T-helper 2 cell treated with Interferon-gamma antibody and Interleukin-4, amounts not matched to agents 100 ng/mL and 5 ng/mL, for 36 hours (primary cell): ENCODE measurements around the gene SBDS. TPM values are rescaled to one million over a fixed set of nuclear protein-coding genes. Genes with fewer than 3 reads are reported as not detected.
"Not testable (repeated sequence)": the region's sequence is repeated elsewhere in the genome, so short reads cannot be mapped to it uniquely, and the experiment has no call there.

Source experiments
- intact Hi-C: fragments of 100-400 bp; cut with micrococcal nuclease; formaldehyde crosslinking; loops from one replicate; pipeline ENCODE4 v1.15.1; 2023
- total RNA-seq: library from RNA; stranded (reverse); gene quantifications from 2 replicates; pipeline ENCODE4 v1.2.3, GENCODE V29; 2022

Gene SBDS
- total RNA-seq, result 37.6 and 38.9 TPM in 2 replicates

DNA sequence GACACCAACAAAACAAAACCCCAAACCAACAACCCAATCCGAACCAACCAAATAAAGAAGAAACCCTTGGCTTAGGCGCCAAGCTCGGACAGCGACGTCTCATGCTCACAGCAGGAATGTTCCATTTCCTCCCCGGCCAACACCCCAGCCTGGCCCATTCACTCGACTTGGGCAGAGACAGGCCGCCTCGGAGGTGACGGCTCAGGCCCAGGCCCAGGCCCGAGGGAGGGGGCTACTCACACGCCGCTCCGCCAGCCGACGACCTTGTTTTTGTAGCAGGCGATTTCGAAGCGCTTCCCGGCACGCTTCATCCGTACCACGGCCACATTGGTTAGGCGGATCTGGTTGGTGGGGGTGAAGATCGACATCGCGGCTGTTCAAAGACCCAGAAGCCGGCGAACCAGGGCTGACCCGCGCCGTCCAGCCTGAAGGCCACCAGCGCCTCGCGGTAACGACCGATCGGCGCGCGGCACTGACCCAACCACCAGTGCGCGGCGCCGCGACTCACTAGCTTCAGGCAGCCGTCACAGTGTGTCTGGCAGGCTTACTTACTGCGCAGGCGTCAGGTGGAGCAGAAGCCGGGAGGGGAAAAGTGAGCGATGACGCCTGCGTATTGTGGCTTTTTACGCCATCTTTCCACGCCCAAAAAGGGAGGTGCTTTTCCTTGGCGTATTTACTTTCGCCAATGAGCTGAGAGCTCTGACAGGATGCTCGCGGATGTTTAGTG lies at the start of gene SBDS:
TSS of gene SBDS (minus strand) at position 537 of the 727 bp plus-strand sequence. CDS start at position 368, 169 bp downstream.
- intact Hi-C loops, result loop anchor here (2.0 to 10.0 kb wide), 6 partner anchors 158 to 1623 kb away; partner anchors contain the start of gene ZNF92

DNA sequence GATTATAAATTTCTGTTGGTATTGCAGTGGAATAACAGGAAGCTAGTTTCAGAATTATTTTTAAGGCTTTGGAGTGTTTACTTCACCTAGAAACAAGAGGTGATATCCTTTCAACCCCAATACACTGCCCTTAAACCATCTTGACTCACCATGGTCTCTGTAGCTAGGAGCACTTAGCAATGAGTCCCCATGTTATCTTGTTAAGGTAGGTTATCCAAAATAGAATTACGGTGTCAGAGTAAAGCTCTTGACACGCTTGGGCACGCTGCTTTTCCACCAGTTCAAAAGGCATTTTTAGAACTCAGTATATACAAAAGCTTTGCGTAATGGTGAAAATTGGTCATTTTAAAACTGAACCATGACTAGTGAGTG lies 48.2 kb upstream of the SBDS start:
- intact Hi-C loops, result not testable (repeated sequence)

DNA sequence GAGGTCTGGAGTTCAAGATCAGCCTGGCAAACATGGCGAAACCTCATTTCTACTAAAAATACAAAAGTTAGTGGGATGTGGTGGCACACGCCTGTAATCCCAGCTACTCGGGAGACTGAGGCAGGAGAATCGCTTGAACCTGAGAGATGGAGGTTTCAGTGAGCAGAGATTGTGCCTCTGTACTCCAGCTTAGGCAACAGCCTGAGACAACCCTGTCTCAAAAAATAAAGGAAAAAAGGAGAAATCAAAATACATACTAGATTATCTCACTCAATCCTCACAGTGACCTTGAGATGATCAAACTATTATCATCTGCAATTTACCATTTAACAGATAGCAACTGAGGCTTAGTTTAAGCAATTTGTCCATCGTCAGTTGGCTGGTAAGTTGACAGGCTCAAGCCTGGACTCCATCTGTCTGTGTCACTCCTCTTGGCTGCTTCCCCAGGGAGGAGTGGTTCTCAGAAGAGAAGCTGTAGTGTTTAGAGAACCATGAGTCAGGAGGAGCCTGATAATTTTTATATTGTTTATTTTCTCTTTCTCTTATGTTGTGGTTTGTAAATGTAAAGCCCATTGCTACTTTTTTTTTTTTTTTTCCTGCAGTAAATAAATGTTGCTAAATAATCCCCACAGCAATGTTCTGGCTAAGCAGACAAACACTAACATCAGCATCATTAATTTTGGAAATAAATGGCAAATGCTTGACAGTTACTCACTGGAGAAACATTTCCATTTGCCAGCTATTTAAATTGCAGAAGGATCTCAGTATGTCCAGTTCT lies 47.6 kb upstream of the SBDS start:
- intact Hi-C loops, result not testable (repeated sequence)

DNA sequence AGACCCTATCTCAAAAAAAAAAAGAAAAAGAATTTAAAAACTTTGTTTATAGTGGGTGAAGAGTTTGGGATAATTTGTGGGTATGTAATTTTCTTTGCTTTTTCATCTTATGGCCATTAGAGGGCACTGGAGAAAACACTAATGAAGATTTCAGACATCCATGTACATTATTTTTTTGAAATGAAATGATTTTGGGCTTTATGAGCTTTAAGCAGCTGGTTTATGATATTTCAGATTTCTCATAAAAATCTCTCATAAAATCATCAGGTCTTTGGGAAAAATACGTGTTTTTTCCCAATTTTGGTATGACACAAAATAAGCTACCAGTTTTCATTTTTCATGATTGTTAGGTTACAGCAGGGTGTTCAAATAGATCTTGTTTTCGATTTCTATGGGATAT lies 45.4 kb upstream of the SBDS start:
- intact Hi-C loops, result not testable (repeated sequence)

DNA sequence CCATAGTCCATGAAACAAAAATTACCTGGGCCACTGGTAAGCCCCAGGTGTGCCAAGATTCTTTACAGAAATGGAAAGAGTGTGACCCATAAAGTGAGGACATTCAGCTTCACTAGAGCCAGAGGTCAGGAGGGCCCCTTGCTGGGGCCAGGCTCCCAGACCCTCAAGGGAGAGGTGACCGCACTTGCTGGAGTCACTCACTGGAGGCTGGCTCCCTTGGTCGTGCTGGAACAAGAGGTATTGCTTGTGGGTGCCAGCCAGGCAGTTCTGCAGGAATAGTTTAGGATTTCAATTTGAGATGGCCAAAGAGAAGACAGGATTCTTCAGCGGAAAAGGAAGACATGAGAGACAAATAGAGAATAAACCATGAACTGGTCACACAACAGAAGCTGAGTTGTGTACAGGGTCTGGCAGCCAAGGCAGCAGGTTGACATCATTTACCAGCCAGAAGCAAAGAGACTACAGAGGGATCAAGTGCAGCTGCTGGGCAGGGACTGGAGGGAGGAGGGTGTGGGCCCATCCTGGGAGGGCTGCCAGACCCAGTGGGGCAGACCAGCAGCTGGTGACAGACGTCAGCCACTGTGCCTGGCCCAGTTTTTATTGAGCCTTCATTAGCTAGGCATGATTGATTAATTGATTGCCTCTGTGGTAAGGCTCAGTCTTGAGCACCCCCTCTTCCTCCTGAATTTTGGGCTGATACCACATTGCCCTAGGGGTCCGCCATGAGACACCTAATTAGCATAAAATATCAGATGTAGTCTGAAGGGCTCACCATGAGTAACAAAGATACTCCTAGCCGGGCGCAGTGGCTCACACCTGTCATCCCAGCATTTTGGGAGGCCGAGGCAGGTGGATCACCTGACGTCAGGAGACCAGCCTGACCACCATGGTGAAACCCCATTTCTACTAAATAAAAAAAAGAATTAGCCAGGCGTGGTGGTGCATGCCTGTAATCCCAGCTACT lies 41.3 kb upstream of the SBDS start:
- intact Hi-C loops, result not testable (repeated sequence)

DNA sequence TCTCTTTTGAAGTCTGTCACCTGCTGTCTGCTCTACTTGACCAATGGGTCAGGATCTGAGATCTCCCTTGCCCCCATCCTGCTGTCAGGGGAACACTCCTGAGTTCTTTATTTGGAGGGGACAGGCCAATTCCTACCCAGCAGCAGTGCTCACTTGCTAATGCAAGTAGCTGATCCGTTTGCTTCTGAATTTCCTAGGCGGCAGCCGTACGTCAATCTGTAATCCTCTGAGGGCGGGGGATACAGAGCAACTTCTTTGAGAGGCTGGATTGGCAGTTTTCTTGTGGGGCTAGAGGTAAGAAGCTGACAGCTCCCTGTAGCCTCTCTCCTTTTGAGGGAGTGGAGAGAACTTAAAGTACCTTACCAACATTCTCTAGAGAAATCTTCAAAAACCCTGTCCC lies 37.9 kb upstream of the SBDS start:
- intact Hi-C loops, result no loop called here

DNA sequence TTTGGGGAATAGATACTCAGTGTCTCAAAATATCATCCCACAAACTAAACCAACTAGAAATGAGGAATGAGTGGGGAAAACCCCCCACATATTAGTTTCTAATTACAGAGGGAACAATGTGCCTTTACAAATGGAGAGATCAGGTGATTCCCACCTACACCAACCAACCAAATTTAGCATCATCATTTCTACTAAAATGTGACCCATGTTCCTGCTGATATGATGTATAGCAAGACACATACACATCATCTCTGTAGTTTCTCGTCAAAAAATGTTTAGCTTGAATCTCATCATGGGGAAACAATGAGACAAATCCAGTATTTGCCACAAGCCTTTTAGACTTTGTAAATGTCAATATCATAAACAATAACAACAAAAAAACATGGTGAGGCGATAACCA lies 36.3 kb upstream of the SBDS start:
- intact Hi-C loops, result not testable (repeated sequence)

DNA sequence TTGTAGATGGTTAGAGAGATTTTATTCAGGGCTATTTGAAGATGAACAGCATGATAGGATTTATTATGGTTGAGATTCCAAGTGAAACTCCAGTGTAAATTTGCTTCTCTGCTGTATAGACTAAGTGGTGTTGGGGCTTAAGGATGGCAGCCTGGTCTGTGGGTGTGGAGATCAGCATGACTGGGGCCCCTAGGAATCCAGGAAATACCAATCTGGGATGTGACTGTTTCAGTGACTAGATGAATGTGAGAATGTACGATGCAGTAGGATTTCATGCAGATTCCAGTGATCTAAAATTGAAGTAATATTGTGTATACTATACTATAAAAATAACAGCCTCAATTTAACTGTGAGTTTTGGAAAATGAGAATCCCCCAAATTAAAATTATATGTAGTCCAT lies 30.1 kb upstream of the SBDS start:
- intact Hi-C loops, result not testable (repeated sequence)

DNA sequence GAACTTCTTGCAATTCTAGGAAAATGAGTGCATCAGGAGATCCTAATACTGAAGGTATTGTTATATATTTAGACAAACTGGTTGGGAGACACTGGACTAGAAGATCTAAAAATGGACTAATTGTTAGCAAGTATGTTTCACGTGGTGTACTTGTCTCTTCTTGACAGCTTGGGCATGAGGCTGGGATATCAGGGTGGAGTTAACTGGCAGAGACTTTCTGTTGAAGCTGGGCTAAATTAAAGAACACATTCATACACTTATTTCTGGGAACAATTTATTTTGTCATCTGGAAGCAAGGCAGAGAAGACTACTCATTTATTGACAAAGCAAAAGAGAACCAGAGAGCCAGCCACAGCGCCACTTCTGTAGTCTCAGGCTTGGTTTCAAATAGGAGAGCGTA lies 27.1 kb upstream of the SBDS start:
- intact Hi-C loops, result no loop called here

DNA sequence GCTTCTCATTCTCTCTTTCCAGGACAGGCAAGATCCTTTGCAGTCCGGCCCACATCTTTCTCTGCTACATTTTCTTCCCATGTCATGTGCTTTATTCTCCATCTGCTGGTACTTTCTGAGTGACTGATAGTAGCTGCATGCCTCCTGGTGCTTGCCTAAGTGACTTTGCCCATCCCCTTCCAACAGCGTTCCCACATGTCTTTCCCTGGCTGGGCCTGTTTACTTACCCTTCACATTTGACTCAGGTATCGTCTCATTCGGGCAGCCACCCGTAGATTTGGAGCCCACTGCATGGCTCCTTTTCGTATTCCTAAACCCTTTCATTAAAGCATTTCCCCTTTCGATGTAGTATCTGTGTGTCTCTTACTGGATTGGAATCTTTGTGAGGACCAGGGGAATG lies 25.9 kb upstream of the SBDS start:
- intact Hi-C loops, result no loop called here

DNA sequence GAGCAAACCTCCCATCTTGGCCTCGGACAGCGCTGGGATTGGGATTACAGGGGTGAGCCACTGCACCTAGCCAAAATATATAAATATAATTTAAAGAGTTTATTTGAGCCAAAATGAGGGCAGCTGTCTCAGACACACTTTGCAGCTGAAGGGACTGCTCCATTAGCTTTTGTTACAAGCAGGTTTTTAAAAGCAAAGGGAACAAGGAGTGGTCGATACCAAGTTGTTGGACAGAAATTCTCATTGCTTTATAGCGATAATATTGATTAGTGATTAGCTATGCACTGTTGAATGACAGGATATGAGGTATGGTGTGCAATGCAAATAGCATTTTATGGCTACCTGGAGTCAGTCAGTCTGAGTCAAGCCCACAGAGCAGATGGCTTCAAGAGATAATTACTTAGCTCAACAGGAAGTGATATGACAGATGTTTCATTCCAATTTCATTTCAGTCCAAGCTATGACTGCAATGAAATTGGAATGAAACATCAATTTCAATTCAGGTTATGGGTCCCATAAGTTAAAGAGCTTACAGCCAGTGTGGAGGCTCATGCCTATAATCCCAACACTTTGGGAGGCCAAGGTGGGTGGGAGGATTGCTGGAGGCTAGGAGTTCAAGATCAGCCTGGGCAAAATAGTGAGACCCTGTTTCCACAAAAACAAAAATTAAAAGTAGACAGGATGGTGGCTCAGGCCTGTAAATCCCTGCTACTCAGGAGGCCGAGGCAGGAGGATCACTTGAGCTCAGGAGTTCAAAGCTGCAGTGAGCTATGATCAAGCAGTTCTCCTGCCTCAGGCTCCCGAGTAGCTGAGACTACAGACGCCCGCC lies 24.4 kb upstream of the SBDS start:
- intact Hi-C loops, result no loop called here

DNA sequence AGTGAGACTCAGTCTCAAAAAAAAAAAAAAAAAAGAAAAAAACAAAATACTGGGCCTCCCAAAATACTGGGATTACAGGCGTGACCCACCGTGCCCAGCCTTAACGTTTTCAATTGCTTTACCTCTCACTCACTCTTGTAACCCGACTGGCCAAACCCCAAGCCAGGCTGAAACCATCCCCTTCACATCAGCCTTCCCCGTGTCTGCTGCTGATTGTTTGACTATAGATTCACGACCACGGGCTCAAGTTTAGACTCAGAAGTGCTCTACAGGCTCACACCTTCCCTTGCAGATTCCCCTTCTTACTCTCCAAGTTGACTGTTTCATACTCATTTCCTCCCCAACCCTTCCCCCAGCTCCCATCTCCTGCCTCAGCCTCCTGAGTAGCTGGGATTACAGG lies 23.6 kb upstream of the SBDS start:
- intact Hi-C loops, result no loop called here

DNA sequence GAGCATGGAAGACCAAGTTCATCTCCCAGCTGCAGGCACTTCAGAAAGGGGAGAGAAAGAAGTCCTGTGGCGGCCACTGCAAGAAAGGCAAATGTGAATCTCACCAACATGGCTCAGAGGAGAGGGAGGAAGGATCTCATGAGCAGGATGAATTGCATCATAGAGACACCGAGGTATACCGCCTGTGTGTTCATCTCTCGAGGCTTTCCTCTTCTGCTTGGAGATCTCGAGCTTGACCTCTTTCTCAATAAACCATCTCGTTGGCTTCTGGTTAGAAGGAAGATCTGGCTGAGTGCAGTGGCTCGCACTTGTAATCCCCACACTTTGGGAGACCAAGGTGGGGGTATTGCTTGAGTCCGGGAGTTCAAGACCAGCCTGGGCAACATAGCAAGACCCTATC lies 22.6 kb upstream of the SBDS start:
- intact Hi-C loops, result not testable (repeated sequence)

DNA sequence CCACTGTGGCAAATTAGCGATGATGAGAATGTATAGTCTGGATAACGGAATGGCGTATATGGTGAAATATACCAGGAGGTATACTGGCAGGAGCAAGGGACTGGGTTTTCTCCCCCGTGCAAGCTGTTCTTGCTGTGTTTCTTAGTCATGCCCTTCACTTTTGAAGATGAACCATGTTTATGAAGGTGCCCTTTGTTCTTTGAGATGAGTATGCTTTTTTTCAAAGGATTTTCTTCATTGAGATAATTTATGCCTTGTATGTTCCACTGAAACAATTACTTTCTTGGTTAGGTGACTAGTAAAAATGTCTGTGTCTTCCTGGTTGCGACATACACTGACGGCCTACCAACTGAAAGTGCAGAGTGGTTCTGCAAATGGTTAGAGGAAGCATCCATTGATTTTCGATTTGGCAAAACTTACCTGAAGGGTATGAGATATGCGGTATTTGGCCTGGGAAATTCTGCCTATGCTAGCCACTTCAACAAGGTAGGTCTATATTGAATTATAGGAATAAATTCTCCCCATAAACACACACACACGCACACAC lies 18.8 kb upstream of the SBDS start:
- intact Hi-C loops, result not testable (repeated sequence)

DNA sequence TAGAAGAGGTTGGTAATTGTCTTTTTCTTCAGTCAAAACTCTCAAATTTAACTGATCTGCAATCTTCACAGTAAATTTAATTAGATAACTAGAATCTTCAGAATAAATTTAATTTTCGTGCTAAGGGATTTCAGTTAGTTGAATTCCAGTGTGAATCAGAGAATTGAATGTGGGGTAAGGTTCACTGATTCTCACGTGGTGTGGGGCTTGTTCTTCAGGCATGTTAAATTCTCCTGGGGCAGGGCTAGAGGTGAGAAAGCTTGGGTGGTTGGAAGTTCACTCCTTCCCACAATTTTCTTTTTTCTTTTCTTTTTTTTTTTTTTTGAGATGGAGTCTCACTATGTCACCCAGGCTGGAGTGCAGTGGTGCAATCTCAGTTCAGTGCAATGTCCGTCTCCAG lies 14.3 kb upstream of the SBDS start:
- intact Hi-C loops, result loop anchor here (10.0 kb wide), 1 partner anchor 455 kb away; no protein-coding TSS in a partner anchor

DNA sequence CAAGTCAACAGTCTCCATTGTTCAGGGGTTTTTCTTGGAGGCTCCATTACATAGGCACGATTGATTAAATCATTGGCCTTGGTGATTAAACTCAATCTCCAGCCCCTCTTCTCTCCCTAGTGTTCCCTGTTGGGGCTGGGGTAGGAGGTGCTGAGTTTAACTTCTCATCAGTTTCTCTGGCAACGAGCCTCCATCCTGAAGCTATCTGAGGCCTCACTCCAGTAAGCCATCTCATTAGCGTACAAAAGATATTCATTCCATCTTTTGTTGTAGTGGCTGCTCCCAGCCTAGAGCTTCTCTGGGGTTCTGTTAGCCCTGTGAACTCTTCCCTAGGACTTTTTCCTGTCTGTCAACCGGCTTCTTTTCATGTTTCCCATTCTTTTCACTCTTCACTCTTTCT lies 12.9 kb upstream of the SBDS start:
- intact Hi-C loops, result loop anchor here (10.0 kb wide), 1 partner anchor 453 kb away; no protein-coding TSS in a partner anchor

DNA sequence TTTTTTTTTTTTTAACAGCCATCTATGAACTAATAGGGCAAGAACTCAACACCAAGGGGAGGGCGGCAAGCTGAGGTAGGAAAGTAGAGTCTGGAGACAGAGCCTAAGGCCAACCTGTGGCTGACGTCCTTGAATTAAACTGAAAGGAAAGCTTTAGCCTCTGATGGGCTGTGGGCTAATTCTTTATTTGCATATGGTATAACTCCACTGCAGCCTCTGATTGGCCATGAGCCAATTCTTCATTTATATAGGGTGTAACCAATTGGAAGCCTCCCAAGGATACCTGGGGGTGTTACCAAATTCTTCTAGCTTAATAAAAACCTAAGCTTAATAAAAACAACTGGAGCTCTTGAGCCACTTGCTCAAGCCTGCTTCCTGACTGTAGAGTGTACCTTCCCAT lies 11.6 kb upstream of the SBDS start:
- intact Hi-C loops, result loop anchor here (10.0 kb wide), 1 partner anchor 452 kb away; no protein-coding TSS in a partner anchor

DNA sequence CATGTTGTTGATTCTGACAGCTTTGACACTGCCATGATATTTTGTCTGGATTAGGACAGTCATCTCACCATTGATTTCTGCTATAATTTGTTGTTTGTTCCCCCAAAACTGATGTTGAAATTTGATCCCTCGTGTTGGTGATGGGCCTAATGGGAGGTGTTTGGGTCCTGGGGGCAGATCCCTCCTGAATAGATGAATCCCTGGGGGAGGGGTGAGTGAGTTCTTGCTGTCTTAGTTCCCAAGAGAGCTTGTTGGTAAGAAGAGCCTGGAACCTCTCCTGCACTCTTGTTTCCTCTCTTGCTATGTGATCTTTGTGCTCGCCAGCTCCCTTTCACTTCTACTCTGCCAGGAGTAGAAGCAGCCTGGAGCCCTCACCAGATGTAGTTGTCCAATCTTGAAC lies 8.8 kb upstream of the SBDS start:
- intact Hi-C loops, result loop anchor here (10.0 kb wide), 1 partner anchor 449 kb away; no protein-coding TSS in a partner anchor

DNA sequence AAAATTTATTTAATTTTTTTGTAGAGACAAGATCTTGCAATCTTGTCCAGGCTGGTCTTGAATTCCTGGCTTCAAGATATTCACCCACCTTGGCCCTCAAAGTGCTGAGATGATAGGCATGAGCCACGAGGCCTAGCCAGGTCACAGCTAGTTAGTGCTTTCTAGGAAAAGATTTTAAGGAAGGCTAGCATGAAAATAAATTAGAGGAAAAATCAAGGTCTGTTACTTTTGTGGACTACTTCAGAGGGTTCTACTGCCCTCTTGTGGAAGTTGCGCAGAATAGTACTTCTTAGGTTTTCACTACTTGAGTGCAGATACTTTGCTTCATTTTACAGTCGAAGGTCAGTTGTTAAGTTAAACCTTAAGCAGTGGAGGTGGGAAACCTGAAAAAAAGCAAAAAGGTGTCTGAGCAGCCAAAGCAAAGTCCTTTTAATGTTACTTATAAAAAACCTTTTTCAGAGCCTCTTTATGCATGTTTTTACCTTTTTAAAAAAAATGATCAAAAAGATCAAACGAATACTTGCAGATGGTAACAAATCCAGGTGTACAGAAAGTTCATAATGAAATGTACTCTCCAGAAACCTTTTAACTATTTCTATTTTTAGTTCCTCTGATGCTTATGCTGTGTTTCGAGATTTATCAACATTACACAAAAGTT lies 5.3 kb upstream of the SBDS start:
- intact Hi-C loops, result loop anchor here (10.0 kb wide), 1 partner anchor 446 kb away; no protein-coding TSS in a partner anchor
